Measurements from ENCODE around the gene NOP9. TPM values are rescaled to one million over a fixed set of nuclear protein-coding genes. Genes with fewer than 3 reads are reported as not detected.
"Not testable (repeated sequence)": the region's sequence is repeated elsewhere in the genome, so short reads cannot be mapped to it uniquely, and the experiment has no call there.

Gene NOP9
- total RNA-seq, 4 donors from 2014 or later = 18.8 to 20.9 (median 19.3) TPM

GRCh38 chr14:24351517-24351916, 51.9 kb downstream of the NOP9 start:
- intact Hi-C loops (cut with DNase I; ENCODE audit: low total_unique reads) = no loop called here
- H3K9me3 ChIP-seq = no peaks in the 10 kb centered on the region
- DNase-seq = no peak

GRCh38 chr14:24353559-24354481, 54.2 kb downstream of the NOP9 start:
- DNase-seq = peak; percentile 65
- Histone ChIP-seq H3K4me1 (peaks cover 0 to 15% (median 0%) of the 10 kb centered on the region in 4 donors), H3K9me3 (no peaks in the 10 kb centered on the region), H3K4me3 (no peak overlapping the region), H3K27me3 (peaks cover 4% of the 10 kb centered on the region), H3K27ac (peak overlapping the region in 3 of 4 donors; percentile 50 to 62 (median 61)), H3K36me3 (no peaks in the 10 kb centered on the region)
- TF ChIP-seq EP300 (IDR thresholded peaks at IDR 0.05; ENCODE audit: low read depth) (no peak), POLR2AphosphoS5 (IDR thresholded peaks at IDR 0.05) (peak in 1 of 3 donors; percentile 23), CTCF (IDR thresholded peaks at IDR 0.05) (no peak), POLR2A (IDR thresholded peaks at IDR 0.05) (no peak)
- 70 to 86% methylated on average over 3 to 5 of the region's 5 CpGs for WGBS, 2 donors (ENCODE audit: low coverage in 1 of 2)
- in situ Hi-C loops (cut with MboI; ENCODE audit: low pct_ligation_motif_present in 1 of 4, low pct_unique_long_range_greater_than_20kb in 1 of 4, low sequenced_read_pairs in 3 of 4) = no loop called here
- intact Hi-C loops (cut with DNase I; ENCODE audit: low total_unique reads) = no loop called here

More at GRCh38 chr14:24351517-24351916, 51.9 kb downstream of the NOP9 start:
- Histone ChIP-seq H3K4me1 (peaks cover 0 to 15% (median 0%) of the 10 kb centered on the region in 4 donors), H3K27me3 (peaks cover 4% of the 10 kb centered on the region), H3K4me3 (no peak overlapping the region), H3K36me3 (no peaks in the 10 kb centered on the region), H3K27ac (no peak overlapping the region)
- in situ Hi-C loops (cut with MboI; ENCODE audit: low pct_ligation_motif_present in 1 of 4, low pct_unique_long_range_greater_than_20kb in 1 of 4, low sequenced_read_pairs in 3 of 4) = no loop called here
- TF ChIP-seq POLR2AphosphoS5 (IDR thresholded peaks at IDR 0.05) = no peak
- TF ChIP-seq POLR2A (IDR thresholded peaks at IDR 0.05) = no peak
- no peak for TF ChIP-seq EP300 (IDR thresholded peaks at IDR 0.05; ENCODE audit: low read depth)
- no peak for TF ChIP-seq CTCF (IDR thresholded peaks at IDR 0.05)
- WGBS, 2 donors (ENCODE audit: low coverage in 1 of 2) = 24 to 71% methylated on average over 1 to 4 of the region's 4 CpGs

GRCh38 chr14:24354482-24354825, 54.8 kb downstream of the NOP9 start:
- in situ Hi-C loops (cut with MboI; ENCODE audit: low pct_ligation_motif_present in 1 of 4, low pct_unique_long_range_greater_than_20kb in 1 of 4, low sequenced_read_pairs in 3 of 4); intact Hi-C loops (cut with DNase I; ENCODE audit: low total_unique reads); DNase-seq; H3K27me3 ChIP-seq; H3K36me3 ChIP-seq; H3K9me3 ChIP-seq; H3K4me3 ChIP-seq: not testable (repeated sequence)
- H3K27ac ChIP-seq = peak overlapping the region in 3 of 4 donors; percentile 50 to 61 (median 52)
- 82 to 89% methylated on average over 3 of the region's 3 CpGs for WGBS, 2 donors (ENCODE audit: low coverage in 1 of 2)
- H3K4me1 ChIP-seq = peaks cover 0 to 15% (median 0%) of the 10 kb centered on the region in 4 donors

GRCh38 chr14:24355009-24355408, 55.4 kb downstream of the NOP9 start:
- in situ Hi-C loops (cut with MboI; ENCODE audit: low pct_ligation_motif_present in 1 of 4, low pct_unique_long_range_greater_than_20kb in 1 of 4, low sequenced_read_pairs in 3 of 4) = no loop called here
- intact Hi-C loops (cut with DNase I; ENCODE audit: low total_unique reads) = no loop called here
- 83 to 92% methylated on average over 6 to 7 of the region's 7 CpGs for WGBS, 2 donors (ENCODE audit: low coverage in 1 of 2)

More at GRCh38 chr14:24355009-24355408, 55.4 kb downstream of the NOP9 start:
- peaks cover 0 to 15% (median 0%) of the 10 kb centered on the region in 4 donors for H3K4me1 ChIP-seq
- peaks cover under 1% of the 10 kb centered on the region for H3K27me3 ChIP-seq
- no peaks in the 10 kb centered on the region for H3K9me3 ChIP-seq
- TF ChIP-seq POLR2AphosphoS5 (IDR thresholded peaks at IDR 0.05) = no peak
- TF ChIP-seq EP300 (IDR thresholded peaks at IDR 0.05; ENCODE audit: low read depth) = no peak
- no peak for TF ChIP-seq POLR2A (IDR thresholded peaks at IDR 0.05)
- no peak for TF ChIP-seq CTCF (IDR thresholded peaks at IDR 0.05)
- no peak for DNase-seq
- H3K27ac ChIP-seq = peak overlapping the region in 1 of 4 donors; percentile 52
- no peaks in the 10 kb centered on the region for H3K36me3 ChIP-seq
- no peak overlapping the region for H3K4me3 ChIP-seq

All from transverse colon (tissue), 4 donors.